GM23248 (cell line): ENCODE results near the gene FHAD1.

Experiments
- EZH2 ChIP-seq: fragments of 200-600 bp; sonication (generic); IDR thresholded peaks from 2 replicates; pipeline ENCODE4 v1.6.1; 2018; ENCODE audit warnings: antibody characterized with exemption, mild to moderate bottlenecking; ENCODE audit not compliant: insufficient read depth, poor library complexity, severe bottlenecking
- EZH2phosphoT487 ChIP-seq: fragments of 200-600 bp; sonication (generic); IDR thresholded peaks from 2 replicates; pipeline ENCODE4 v1.6.1; 2018; ENCODE audit warnings: antibody characterized with exemption, moderate library complexity, mild to moderate bottlenecking, low read depth; ENCODE audit not compliant: insufficient read depth

GRCh38 chr1:15350151-15350550 is 103.1 kb downstream of the FHAD1 start:
- TF ChIP-seq EZH2 (no peak), EZH2phosphoT487 (no peak)
